ENCODE data around the gene SLC17A1. TPM values are rescaled to one million over a fixed set of nuclear protein-coding genes. Genes with fewer than 3 reads are reported as not detected.

Gene SLC17A1
- total RNA-seq, 6 experiments from 2014 or later = 10.5 to 22.8 (median 14.5) TPM

- no peaks in the 10 kb centered on the region for H3K27me3 ChIP-seq
- no peak for DNase-seq
- TF ChIP-seq POLR2A (IDR thresholded peaks at IDR 0.05) (no peak), CTCF (IDR thresholded peaks at IDR 0.05) (no peak)
- peak overlapping the region in 1 of 3 donors; percentile 45 for H3K27ac ChIP-seq
- WGBS (ENCODE audit: insufficient coverage, low coverage, low lambda C conversion rate, missing lambda C conversion rate) = 18% methylated on average over 2 of the region's 2 CpGs
- intact Hi-C loops (cut with DNase I) = no loop called here
- H3K9me3 ChIP-seq = no peaks in the 10 kb centered on the region
- H3K36me3 ChIP-seq = peaks cover 0 to 3% (median 0%) of the 10 kb centered on the region in 4 donors
- H3K4me1 ChIP-seq = peaks cover 0 to 9% (median 4%) of the 10 kb centered on the region in 4 donors
- H3K4me3 ChIP-seq = no peak overlapping the region
- peak; percentile 83 to 94 (median 88) for ATAC-seq
These were observed 31.5 kb upstream of the SLC17A1 start for GRCh38 chr6:25863360-25863759.

- Histone ChIP-seq H3K27ac (no peak overlapping the region), H3K9me3 (no peaks in the 10 kb centered on the region), H3K36me3 (peaks cover 0 to 3% (median 0%) of the 10 kb centered on the region in 4 donors), H3K4me3 (no peak overlapping the region), H3K4me1 (peaks cover 0 to 9% (median 4%) of the 10 kb centered on the region in 4 donors), H3K27me3 (no peaks in the 10 kb centered on the region)
- intact Hi-C loops (cut with DNase I) = no loop called here
- TF ChIP-seq POLR2A (IDR thresholded peaks at IDR 0.05) = no peak
- TF ChIP-seq CTCF (IDR thresholded peaks at IDR 0.05) = no peak
- DNase-seq = no peak
- no peak for ATAC-seq
- WGBS (ENCODE audit: insufficient coverage, low coverage, low lambda C conversion rate, missing lambda C conversion rate) = 76% methylated on average over 4 of the region's 4 CpGs
These were observed 30.3 kb upstream of the SLC17A1 start for GRCh38 chr6:25862199-25862598.

GRCh38 chr6:25852756-25853155 lies 20.9 kb upstream of the SLC17A1 start:
- ATAC-seq (no peak), DNase-seq (no peak)
- no peak for TF ChIP-seq POLR2A (IDR thresholded peaks at IDR 0.05)

GRCh38 chr6:25851961-25852360 lies 20.1 kb upstream of the SLC17A1 start:
- H3K27me3 ChIP-seq = no peaks in the 10 kb centered on the region
- no peak overlapping the region for H3K4me3 ChIP-seq
- no peak for TF ChIP-seq POLR2A (IDR thresholded peaks at IDR 0.05)
- no peak for TF ChIP-seq CTCF (IDR thresholded peaks at IDR 0.05)
- ATAC-seq = peak in 3 of 4 donors; percentile 45 to 72 (median 56)
- H3K9me3 ChIP-seq = no peaks in the 10 kb centered on the region
- DNase-seq = no peak
- intact Hi-C loops (cut with DNase I) = no loop called here
- H3K4me1 ChIP-seq = no peaks in the 10 kb centered on the region
- no peaks in the 10 kb centered on the region for H3K36me3 ChIP-seq
- no peak overlapping the region for H3K27ac ChIP-seq
- 38% methylated on average over 2 of the region's 2 CpGs for WGBS (ENCODE audit: insufficient coverage, low coverage, low lambda C conversion rate, missing lambda C conversion rate)

More at GRCh38 chr6:25852756-25853155, 20.9 kb upstream of the SLC17A1 start:
- intact Hi-C loops (cut with DNase I) = no loop called here
- no peak overlapping the region for H3K4me3 ChIP-seq
- no peaks in the 10 kb centered on the region for H3K4me1 ChIP-seq
- no peaks in the 10 kb centered on the region for H3K27me3 ChIP-seq
- no peak overlapping the region for H3K27ac ChIP-seq
- H3K9me3 ChIP-seq = no peaks in the 10 kb centered on the region
- H3K36me3 ChIP-seq = no peaks in the 10 kb centered on the region

- Histone ChIP-seq H3K36me3 (no peaks in the 10 kb centered on the region), H3K4me1 (no peaks in the 10 kb centered on the region), H3K4me3 (no peak overlapping the region), H3K27ac (no peak overlapping the region), H3K27me3 (no peaks in the 10 kb centered on the region), H3K9me3 (no peaks in the 10 kb centered on the region)
- WGBS (ENCODE audit: insufficient coverage, low coverage, low lambda C conversion rate, missing lambda C conversion rate) = 55% methylated on average over 2 of the region's 2 CpGs
- ATAC-seq (no peak), DNase-seq (no peak)
- TF ChIP-seq CTCF (IDR thresholded peaks at IDR 0.05) (no peak), POLR2A (IDR thresholded peaks at IDR 0.05) (no peak)
- intact Hi-C loops (cut with DNase I) = no loop called here
These were observed 12.7 kb upstream of the SLC17A1 start for GRCh38 chr6:25844518-25844917.

Data from right lobe of liver (tissue), 6 donors.